H1 (cell line): Measurements from ENCODE around the gene NR3C1.

Source experiments
- BACH1 ChIP-seq: IDR thresholded peaks from 2 replicates; pipeline ENCODE4 v1.6.1; 2012; ENCODE audit warnings: low read length, improper control_type of control experiment
- EP300 ChIP-seq, 2 experiments: IDR thresholded peaks; 1 replicate in 1 of 2; 2 replicates in 1 of 2; pipeline ENCODE4 v1.6.1; 2011 to 2012; ENCODE audit warnings: low read depth in 2 of 2, low read length in 2 of 2, mild to moderate bottlenecking in 2 of 2, borderline replicate concordance in 1 of 2, inconsistent platforms in 1 of 2, moderate library complexity in 1 of 2
- EZH2 ChIP-seq: fragments of 200-600 bp; sonication (generic); IDR thresholded peaks from 2 replicates; pipeline ENCODE4 v1.7.1; 2012; ENCODE audit warnings: low read depth, mild to moderate bottlenecking, moderate library complexity, low read length, inconsistent platforms; ENCODE audit not compliant: severe bottlenecking
- GABPA ChIP-seq: IDR thresholded peaks from 2 replicates; pipeline ENCODE4 v1.6.1; 2011; ENCODE audit warnings: mild to moderate bottlenecking, low read length, moderate library complexity, borderline replicate concordance; ENCODE audit not compliant: insufficient read depth
- HDAC6 ChIP-seq: IDR thresholded peaks from one replicate; pipeline ENCODE4 v1.7.1; 2012; ENCODE audit warnings: low read depth, mild to moderate bottlenecking, inconsistent platforms, low read length, moderate library complexity
- MAX ChIP-seq: IDR thresholded peaks from 2 replicates; pipeline ENCODE4 v1.6.1; 2012; ENCODE audit warnings: inconsistent platforms
- POLR2A ChIP-seq, 2 experiments: IDR thresholded peaks; 1 replicate in 1 of 2; 2 replicates in 1 of 2; pipeline ENCODE4 v1.6.1; 2011; ENCODE audit warnings: low read depth in 2 of 2, low read length in 2 of 2, mild to moderate bottlenecking in 2 of 2; ENCODE audit errors: control extremely low read depth in 1 of 2
- POLR2AphosphoS5 ChIP-seq: IDR thresholded peaks from 2 replicates; pipeline ENCODE4 v1.6.1; 2011; ENCODE audit warnings: low read depth, low read length
- RFX5 ChIP-seq: IDR thresholded peaks from 2 replicates; pipeline ENCODE4 v1.6.1; 2011; ENCODE audit warnings: low read depth, low read length, improper control_type of control experiment, borderline replicate concordance
- YY1 ChIP-seq: IDR thresholded peaks from 2 replicates; pipeline ENCODE4 v1.6.1; 2011; ENCODE audit warnings: low read depth, mild to moderate bottlenecking, low read length
- ZNF274 ChIP-seq: IDR thresholded peaks from 2 replicates; pipeline ENCODE4 v1.7.0; 2012; ENCODE audit warnings: low read length, borderline replicate concordance; ENCODE audit errors: extremely low read depth
- TF ChIP-seq, protein P1 (sequence below), 3 experiments: IDR thresholded peaks; 1 replicate in 2 of 3; 2 replicates in 1 of 3; pipeline versions ENCODE4 v1.5.1 to v1.6.1; 2011; ENCODE audit warnings: low read length in 3 of 3, mild to moderate bottlenecking in 3 of 3, inconsistent platforms in 2 of 3, low read depth in 1 of 3, moderate library complexity in 1 of 3; ENCODE audit not compliant: insufficient read depth in 1 of 3; ENCODE audit errors: control extremely low read depth in 1 of 3

DNA sequence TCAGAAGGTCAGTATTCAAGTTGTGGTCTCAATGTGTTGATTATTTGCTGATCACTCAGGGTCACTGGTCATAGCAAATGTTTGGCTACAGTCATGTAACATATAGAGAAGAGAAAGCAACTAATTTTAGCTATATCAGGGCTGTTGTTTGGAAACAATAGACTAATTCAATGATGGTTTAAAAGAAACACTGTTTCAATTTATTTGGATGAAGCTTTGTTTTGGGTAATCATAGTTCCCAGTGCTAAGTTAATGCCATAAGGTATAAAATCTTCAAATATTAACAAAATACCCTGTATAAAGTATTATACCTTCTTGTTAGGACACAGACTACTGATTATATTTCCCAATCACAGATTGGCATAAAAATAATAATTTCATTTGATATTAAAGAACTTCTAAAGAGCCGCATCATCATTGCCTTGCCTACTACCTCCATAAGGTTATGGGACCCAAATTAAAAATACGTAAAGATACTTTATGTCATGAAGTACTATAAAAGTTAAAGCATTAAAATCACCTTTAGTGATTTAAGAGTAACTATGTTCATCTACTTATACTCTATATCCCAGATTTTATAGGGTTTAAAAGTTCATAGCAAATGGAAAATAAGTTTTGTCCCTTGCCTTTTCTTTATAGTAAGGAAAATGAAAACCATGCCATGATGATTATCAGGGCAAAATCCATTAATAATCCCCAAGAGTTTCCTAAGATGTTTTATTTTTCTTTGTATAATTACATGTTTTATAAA lies 6.0 kb downstream of the NR3C1 start:
- no peak for TF ChIP-seq BACH1
- TF ChIP-seq GABPA: no peak
- TF ChIP-seq HDAC6: no peak
- no peak for TF ChIP-seq YY1
- TF ChIP-seq, protein P1, sequence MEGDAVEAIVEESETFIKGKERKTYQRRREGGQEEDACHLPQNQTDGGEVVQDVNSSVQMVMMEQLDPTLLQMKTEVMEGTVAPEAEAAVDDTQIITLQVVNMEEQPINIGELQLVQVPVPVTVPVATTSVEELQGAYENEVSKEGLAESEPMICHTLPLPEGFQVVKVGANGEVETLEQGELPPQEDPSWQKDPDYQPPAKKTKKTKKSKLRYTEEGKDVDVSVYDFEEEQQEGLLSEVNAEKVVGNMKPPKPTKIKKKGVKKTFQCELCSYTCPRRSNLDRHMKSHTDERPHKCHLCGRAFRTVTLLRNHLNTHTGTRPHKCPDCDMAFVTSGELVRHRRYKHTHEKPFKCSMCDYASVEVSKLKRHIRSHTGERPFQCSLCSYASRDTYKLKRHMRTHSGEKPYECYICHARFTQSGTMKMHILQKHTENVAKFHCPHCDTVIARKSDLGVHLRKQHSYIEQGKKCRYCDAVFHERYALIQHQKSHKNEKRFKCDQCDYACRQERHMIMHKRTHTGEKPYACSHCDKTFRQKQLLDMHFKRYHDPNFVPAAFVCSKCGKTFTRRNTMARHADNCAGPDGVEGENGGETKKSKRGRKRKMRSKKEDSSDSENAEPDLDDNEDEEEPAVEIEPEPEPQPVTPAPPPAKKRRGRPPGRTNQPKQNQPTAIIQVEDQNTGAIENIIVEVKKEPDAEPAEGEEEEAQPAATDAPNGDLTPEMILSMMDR (IDR thresholded peaks at IDR 0.05; ENCODE audit: control extremely low read depth in 1 of 3, insufficient read depth in 1 of 3, low read depth in 1 of 3, low read length in 3 of 3): no peak
- no peak for TF ChIP-seq EZH2
- TF ChIP-seq EP300 (IDR thresholded peaks at IDR 0.05; ENCODE audit: borderline replicate concordance in 1 of 2, low read depth in 2 of 2, low read length in 2 of 2): no peak
- TF ChIP-seq MAX: no peak
- no peak for TF ChIP-seq POLR2A (IDR thresholded peaks at IDR 0.05; ENCODE audit: control extremely low read depth in 1 of 2, low read depth in 2 of 2, low read length in 2 of 2)
- TF ChIP-seq ZNF274: no peak
- TF ChIP-seq POLR2AphosphoS5: no peak
- TF ChIP-seq RFX5: no peak
